ENCODE measurements around the gene SLC39A9.

The SLC39A9 gene

DNA sequence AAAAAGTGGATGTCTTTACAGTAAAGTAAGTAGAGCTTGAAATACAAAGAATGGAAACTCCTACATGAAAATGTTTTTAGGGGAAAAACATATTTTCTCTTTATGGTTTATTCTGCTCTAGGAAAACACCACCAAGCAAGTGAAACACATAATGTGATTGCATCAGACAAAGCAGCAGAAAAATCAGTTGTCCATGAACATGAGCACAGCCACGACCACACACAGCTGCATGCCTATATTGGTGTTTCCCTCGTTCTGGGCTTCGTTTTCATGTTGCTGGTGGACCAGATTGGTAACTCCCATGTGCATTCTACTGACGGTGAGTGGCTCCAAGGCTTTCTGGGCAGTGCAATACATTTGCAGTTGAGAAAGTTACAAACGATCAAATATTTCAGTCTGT, 43.5 kb downstream of the SLC39A9 start:
- DNase-seq (ENCODE audit: low read depth in 1 of 2, low spot score in 1 of 2): no peak
- in situ Hi-C loops (cut with HindIII; ENCODE audit: low pct_unique_long_range_greater_than_20kb, low sequenced_read_pairs): no loop called here
- no peak for TF ChIP-seq JUND (IDR thresholded peaks at IDR 0.05; ENCODE audit: low read depth)

DNA sequence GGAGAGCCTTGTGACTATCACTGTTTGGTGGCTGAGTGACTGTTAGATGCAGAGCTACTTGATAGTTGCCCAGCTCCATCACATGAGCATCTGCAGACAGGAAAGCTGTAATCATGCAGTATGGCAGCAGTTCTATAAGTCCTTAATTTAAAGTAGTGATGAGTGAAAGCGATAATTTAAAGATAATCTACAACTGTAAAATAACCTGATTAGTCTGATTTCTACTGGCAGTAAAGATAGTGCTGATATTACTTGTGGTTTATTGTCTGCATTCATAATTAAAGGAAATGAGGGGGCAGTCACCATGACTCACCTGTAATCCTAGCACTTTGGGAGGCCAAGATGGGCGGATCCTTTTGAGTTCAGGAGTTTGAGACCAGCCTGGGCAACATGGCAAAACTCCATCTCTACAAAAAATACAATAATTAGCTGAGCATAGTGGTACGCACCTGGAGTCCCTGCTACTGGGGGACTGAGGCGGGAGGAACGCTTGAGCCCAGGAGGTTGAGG, 44.9 kb downstream of the SLC39A9 start:
- TF ChIP-seq JUND (IDR thresholded peaks at IDR 0.05; ENCODE audit: low read depth): no peak
- no peak for DNase-seq (ENCODE audit: low read depth in 1 of 2, low spot score in 1 of 2)
- in situ Hi-C loops (cut with HindIII; ENCODE audit: low pct_unique_long_range_greater_than_20kb, low sequenced_read_pairs): no loop called here

DNA sequence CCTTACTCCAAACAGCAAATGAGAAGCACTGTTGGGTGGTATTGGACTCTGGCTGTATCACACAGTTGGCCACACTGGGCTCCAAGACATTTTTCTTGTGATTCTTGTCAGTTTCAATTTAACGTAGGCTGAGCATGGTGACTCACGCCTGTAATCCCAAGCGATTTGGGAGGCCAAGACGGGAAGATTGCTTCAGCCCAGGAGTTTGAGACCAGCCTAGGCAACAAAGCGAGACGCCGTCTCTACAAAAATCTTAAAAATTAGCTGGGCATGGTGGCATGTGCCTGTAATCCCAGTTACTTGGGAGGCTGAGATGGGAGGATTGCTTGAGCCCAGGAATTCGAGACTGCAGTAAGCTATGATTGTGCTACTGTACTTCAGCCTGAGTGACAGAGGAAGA, 50.7 kb downstream of the SLC39A9 start:
- in situ Hi-C loops (cut with HindIII; ENCODE audit: low pct_unique_long_range_greater_than_20kb, low sequenced_read_pairs): no loop called here
- DNase-seq (ENCODE audit: low read depth in 1 of 2, low spot score in 1 of 2): no peak
- no peak for TF ChIP-seq JUND (IDR thresholded peaks at IDR 0.05; ENCODE audit: low read depth)

DNA sequence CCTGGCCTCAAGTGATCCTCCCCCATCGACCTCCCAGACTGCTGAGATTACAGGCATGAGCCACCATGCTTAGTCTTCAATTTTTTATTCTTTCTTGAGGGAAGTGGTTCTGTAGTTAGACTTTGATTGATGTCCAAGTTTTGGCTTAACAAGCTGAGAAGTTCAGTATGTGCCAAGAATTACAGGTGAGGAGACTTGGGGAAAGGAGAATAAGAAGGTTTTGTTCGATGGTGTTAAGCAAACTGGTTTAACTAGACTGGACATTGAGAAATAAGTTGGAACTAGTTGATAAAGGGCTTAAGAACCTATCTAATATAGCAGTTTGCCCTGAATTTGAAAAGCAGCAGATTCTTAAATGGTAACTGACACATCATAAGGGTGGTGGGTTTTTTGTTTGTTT, 53.4 kb downstream of the SLC39A9 start:
- peak in 1 of 2 experiments; percentile 24 for DNase-seq (ENCODE audit: low read depth in 1 of 2, low spot score in 1 of 2)
- in situ Hi-C loops (cut with HindIII; ENCODE audit: low pct_unique_long_range_greater_than_20kb, low sequenced_read_pairs): no loop called here
- TF ChIP-seq JUND (IDR thresholded peaks at IDR 0.05; ENCODE audit: low read depth): no peak

DNA sequence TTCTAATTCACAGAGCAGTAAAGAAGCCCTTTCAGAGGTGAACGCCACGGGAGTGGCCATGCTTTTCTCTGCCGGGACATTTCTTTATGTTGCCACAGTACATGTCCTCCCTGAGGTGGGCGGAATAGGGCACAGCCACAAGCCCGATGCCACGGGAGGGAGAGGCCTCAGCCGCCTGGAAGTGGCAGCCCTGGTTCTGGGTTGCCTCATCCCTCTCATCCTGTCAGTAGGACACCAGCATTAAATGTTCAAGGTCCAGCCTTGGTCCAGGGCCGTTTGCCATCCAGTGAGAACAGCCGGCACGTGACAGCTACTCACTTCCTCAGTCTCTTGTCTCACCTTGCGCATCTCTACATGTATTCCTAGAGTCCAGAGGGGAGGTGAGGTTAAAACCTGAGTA, 59.9 kb downstream of the SLC39A9 start:
- no peak for DNase-seq (ENCODE audit: low read depth in 1 of 2, low spot score in 1 of 2)
- no peak for TF ChIP-seq JUND (IDR thresholded peaks at IDR 0.05; ENCODE audit: low read depth)
- in situ Hi-C loops (cut with HindIII; ENCODE audit: low pct_unique_long_range_greater_than_20kb, low sequenced_read_pairs): no loop called here

DNA sequence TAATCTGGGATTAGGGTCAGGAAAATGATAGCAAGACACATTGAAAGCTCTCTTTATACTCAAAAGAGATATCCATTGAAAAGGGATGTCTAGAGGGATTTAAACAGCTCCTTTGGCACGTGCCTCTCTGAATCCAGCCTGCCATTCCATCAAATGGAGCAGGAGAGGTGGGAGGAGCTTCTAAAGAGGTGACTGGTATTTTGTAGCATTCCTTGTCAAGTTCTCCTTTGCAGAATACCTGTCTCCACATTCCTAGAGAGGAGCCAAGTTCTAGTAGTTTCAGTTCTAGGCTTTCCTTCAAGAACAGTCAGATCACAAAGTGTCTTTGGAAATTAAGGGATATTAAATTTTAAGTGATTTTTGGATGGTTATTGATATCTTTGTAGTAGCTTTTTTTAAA, 60.6 kb downstream of the SLC39A9 start:
- in situ Hi-C loops (cut with HindIII; ENCODE audit: low pct_unique_long_range_greater_than_20kb, low sequenced_read_pairs): no loop called here

DNA sequence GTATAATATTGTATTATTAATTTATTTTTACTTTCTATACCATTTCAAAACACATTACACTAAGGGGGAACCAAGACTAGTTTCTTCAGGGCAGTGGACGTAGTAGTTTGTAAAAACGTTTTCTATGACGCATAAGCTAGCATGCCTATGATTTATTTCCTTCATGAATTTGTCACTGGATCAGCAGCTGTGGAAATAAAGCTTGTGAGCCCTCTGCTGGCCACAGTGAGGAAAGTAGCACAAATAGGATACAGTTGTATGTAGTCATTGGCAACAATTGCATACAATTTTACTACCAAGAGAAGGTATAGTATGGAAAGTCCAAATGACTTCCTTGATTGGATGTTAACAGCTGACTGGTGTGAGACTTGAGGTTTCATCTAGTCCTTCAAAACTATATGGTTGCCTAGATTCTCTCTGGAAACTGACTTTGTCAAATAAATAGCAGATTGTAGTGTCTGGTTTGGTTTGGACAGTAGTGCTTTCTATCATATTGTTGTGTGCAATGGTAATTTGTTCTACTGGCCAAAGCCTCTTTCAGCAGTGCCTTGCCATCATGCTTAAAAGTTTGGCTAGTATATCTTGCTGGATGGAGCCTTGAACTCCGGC, 61.7 kb downstream of the SLC39A9 start:
- TF ChIP-seq JUND (IDR thresholded peaks at IDR 0.05; ENCODE audit: low read depth): no peak
- DNase-seq (ENCODE audit: low read depth in 1 of 2, low spot score in 1 of 2): peak; percentile 72 to 88
- in situ Hi-C loops (cut with HindIII; ENCODE audit: low pct_unique_long_range_greater_than_20kb, low sequenced_read_pairs): no loop called here

More for the DNA sequence above, 60.6 kb downstream of the SLC39A9 start:
- DNase-seq (ENCODE audit: low read depth in 1 of 2, low spot score in 1 of 2): no peak
- TF ChIP-seq JUND (IDR thresholded peaks at IDR 0.05; ENCODE audit: low read depth): no peak

DNA sequence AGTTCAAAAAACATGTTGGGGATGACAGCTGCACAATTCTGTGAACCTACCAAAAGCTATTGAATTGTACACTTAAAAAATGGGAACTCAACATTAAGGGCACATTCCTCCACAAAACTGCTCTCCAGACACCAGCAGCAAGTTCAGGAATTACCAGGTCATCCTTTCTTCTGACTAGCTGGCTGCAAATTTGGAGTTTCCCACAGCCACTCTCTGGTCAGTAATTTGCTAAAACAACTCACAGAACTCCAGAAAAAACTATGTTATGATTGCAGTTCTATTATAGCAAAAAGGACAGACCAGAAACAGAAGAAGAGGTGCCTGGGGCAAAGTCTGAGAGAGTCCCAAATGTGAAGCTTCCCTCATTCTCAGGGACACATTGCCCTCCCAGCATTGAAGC, 65.9 kb downstream of the SLC39A9 start:
- in situ Hi-C loops (cut with HindIII; ENCODE audit: low pct_unique_long_range_greater_than_20kb, low sequenced_read_pairs): no loop called here
- no peak for DNase-seq (ENCODE audit: low read depth in 1 of 2, low spot score in 1 of 2)
- no peak for TF ChIP-seq JUND (IDR thresholded peaks at IDR 0.05; ENCODE audit: low read depth)

DNA sequence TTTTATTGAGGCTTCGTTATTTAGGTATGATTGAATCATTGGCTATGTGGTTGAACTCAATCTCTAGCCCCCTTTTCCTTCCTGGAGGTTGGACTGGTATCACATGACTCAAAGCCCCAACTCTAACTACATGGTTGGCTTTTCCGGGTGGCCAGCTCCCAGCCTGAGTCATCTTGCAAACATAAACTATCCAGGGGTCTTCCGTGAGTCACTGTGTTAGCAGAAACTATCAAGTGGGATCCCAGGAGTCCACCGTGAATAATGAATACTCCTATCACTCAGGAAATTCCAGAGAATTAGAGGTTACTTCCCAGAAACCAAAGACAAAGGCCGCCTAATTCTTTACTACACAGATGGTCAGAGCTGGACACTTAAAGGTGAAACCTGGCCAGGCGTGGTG, 66.3 kb downstream of the SLC39A9 start:
- DNase-seq (ENCODE audit: low read depth in 1 of 2, low spot score in 1 of 2): no peak
- no peak for TF ChIP-seq JUND (IDR thresholded peaks at IDR 0.05; ENCODE audit: low read depth)
- in situ Hi-C loops (cut with HindIII; ENCODE audit: low pct_unique_long_range_greater_than_20kb, low sequenced_read_pairs): no loop called here

DNA sequence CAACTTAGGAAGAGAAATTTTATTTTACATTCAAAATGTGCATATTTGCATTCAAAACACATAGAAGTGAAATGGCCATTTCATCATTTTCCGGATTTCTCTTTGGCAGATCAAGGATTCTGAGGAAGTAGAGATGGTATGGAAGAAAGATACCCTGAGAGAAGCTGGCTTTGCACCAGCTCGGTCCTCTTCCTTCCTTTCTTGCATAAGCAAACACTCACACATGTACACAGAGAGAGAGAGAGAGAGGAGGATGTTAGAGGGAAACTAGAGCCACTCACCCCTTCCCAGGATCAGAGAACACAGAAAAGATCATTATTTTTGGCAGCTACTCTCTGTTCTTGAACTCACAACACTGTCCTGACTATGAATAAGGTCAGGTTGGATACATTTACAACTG, 70.5 kb downstream of the SLC39A9 start:
- no peak for TF ChIP-seq JUND (IDR thresholded peaks at IDR 0.05; ENCODE audit: low read depth)
- no peak for DNase-seq (ENCODE audit: low read depth in 1 of 2, low spot score in 1 of 2)
- in situ Hi-C loops (cut with HindIII; ENCODE audit: low pct_unique_long_range_greater_than_20kb, low sequenced_read_pairs): no loop called here

DNA sequence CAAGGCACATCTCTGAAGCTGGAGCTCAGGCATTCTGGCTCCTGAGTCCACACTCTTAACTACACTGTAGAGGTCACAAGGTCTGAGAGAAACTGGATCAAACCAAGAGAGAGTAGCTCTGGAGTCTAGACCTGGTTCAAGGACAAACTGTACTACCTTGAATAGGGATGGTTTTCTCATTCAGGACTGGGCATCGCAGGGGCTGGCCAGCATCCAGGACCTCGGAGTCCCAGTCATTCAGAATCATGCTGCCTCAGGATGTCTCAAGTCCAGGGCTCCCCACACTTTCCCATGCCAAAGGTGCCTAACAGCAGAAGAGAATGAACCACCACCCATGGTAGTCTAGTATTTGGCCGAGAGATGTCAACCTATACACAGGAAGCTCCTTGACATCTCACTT, 72.9 kb downstream of the SLC39A9 start:
- no peak for TF ChIP-seq JUND (IDR thresholded peaks at IDR 0.05; ENCODE audit: low read depth)
- DNase-seq (ENCODE audit: low read depth in 1 of 2, low spot score in 1 of 2): no peak
- in situ Hi-C loops (cut with HindIII; ENCODE audit: low pct_unique_long_range_greater_than_20kb, low sequenced_read_pairs): no loop called here

DNA sequence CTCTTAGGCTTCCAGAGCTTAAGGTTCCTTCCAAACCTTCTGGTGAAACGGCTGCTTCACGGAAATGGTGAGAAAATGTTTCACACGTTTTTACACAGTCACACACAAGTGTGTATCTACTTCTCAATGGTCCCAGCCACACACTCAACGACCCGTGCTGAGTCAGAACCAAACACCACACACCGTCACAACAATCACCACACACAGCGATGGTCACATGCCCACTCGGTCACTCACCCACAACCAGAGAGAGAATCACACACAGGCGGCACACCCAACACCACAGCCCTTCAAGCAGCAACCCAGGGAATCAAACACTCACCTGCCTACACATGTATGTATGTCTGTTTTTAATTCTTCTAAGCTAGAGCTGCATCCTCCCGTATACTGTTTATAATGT, 73.4 kb downstream of the SLC39A9 start:
- in situ Hi-C loops (cut with HindIII; ENCODE audit: low pct_unique_long_range_greater_than_20kb, low sequenced_read_pairs): no loop called here
- no peak for TF ChIP-seq JUND (IDR thresholded peaks at IDR 0.05; ENCODE audit: low read depth)
- DNase-seq (ENCODE audit: low read depth in 1 of 2, low spot score in 1 of 2): no peak

DNA sequence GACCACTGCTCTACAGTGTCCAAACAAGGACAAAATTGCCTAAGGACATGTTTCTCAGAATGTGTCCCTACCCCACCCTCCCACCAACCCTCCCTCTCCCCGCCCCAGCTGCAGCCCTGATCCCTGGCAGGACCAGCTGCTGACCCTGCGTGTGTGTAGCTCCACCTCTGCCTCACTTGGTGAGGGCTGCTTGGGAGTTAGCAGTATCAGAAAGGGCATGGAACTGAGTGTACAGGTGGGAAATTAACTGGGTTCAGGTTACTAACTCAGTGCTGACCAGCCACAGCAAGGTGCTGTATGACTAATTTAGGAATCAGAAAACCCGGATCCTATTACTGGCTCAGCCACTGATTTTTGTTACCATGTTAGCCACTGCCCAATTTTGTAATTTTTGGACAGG, 74.8 kb downstream of the SLC39A9 start:
- in situ Hi-C loops (cut with HindIII; ENCODE audit: low pct_unique_long_range_greater_than_20kb, low sequenced_read_pairs): no loop called here
- no peak for TF ChIP-seq JUND (IDR thresholded peaks at IDR 0.05; ENCODE audit: low read depth)
- no peak for DNase-seq (ENCODE audit: low read depth in 1 of 2, low spot score in 1 of 2)

DNA sequence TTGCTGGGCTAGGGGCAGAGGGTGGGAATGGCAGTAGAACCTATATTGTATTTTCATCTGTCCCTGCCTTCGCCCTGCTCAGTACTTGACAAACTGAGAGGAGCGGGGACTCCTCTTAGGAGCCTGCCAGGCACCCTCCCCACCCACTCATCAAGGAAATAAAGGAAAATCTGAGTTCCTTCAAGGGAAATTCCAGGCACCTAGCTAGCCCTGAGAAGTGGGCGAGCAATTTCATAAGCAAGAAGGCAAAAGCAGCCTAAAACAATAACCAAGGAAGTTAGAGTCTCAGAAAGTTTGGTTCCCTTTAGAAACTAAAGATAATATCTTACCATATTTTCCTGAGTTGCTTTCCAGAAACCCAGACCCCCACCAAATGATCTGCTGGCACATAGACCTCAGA, 75.5 kb downstream of the SLC39A9 start:
- no peak for TF ChIP-seq JUND (IDR thresholded peaks at IDR 0.05; ENCODE audit: low read depth)
- no peak for DNase-seq (ENCODE audit: low read depth in 1 of 2, low spot score in 1 of 2)
- in situ Hi-C loops (cut with HindIII; ENCODE audit: low pct_unique_long_range_greater_than_20kb, low sequenced_read_pairs): no loop called here

Measured in T47D (cell line).